HEK293 (cell line): Measurements from ENCODE around the gene LDB1.

ENCODE experiments used
- CTCF ChIA-PET: fragments of 350-600 bp; formaldehyde crosslinking; extraction: SDS; loops from one replicate; lab custom pipeline; 2021; ENCODE audit warnings: antibody characterized with exemption; lab: Yijun Ruan, JAX
- POLR2A ChIA-PET: fragments of 300-600 bp; formaldehyde crosslinking; extraction: SDS; loops from one replicate; lab custom pipeline; 2020; ENCODE audit warnings: antibody characterized with exemption, inconsistent platforms; lab: Yijun Ruan, JAX
- H3K27ac ChIP-seq: fragments of 200-500 bp; sonication (Bioruptor generic); 2 replicates; pipeline ENCODE4 v1.5.1; 2014; ENCODE audit warnings: low read depth, low read length, control low read depth, inconsistent platforms; ENCODE audit errors: extremely low read depth
- H3K36me3 ChIP-seq, 2 experiments: fragments of 200-500 bp in 1 of 2; sonication (Bioruptor generic) in 1 of 2; 1 replicate in 1 of 2; 2 replicates in 1 of 2; pipeline ENCODE4 v1.5.1; 2014 to 2017; ENCODE audit warnings: inconsistent platforms in 2 of 2, low read length in 2 of 2; ENCODE audit not compliant: control insufficient read depth in 2 of 2, insufficient read depth in 1 of 2
- H3K4me1 ChIP-seq: fragments of 200-500 bp; sonication (Bioruptor generic); 2 replicates; pipeline ENCODE4 v1.5.1; 2014; ENCODE audit warnings: mild to moderate bottlenecking, low read length, inconsistent platforms; ENCODE audit not compliant: control insufficient read depth, insufficient read depth
- H3K4me3 ChIP-seq: 2 replicates; pipeline ENCODE4 v1.5.1; 2011; ENCODE audit warnings: low read depth, mild to moderate bottlenecking, control low read depth, low read length, moderate library complexity
- H3K9me3 ChIP-seq: fragments of 200-500 bp; sonication (Bioruptor generic); 2 replicates; pipeline ENCODE4 v1.5.1; 2014; ENCODE audit warnings: low read depth, low read length, inconsistent platforms; ENCODE audit not compliant: control insufficient read depth, insufficient read depth
- GLIS2 ChIP-seq: fragments of 450-650 bp; formaldehyde crosslinking; IDR thresholded peaks from 2 replicates; pipeline ENCODE4 v1.5.1; 2016; ENCODE audit warnings: missing biosample characterization, missing genetic modification characterization
- HIC1 ChIP-seq: fragments of 450-650 bp; formaldehyde crosslinking; IDR thresholded peaks from 2 replicates; pipeline ENCODE4 v1.5.1; 2016; ENCODE audit warnings: missing biosample characterization, missing genetic modification characterization
- PRDM10 ChIP-seq: fragments of 450-650 bp; formaldehyde crosslinking; IDR thresholded peaks from 2 replicates; pipeline ENCODE4 v1.5.1; 2016; ENCODE audit warnings: missing biosample characterization, missing genetic modification characterization
- ZBTB17 ChIP-seq: fragments of 450-650 bp; formaldehyde crosslinking; IDR thresholded peaks from 2 replicates; pipeline ENCODE4 v1.5.1; 2016; ENCODE audit warnings: missing biosample characterization, missing genetic modification characterization
- ZBTB48 ChIP-seq: fragments of 450-650 bp; formaldehyde crosslinking; IDR thresholded peaks from 2 replicates; pipeline ENCODE4 v1.5.1; 2016; ENCODE audit warnings: missing biosample characterization, missing genetic modification characterization
- ZBTB6 ChIP-seq: fragments of 450-650 bp; formaldehyde crosslinking; IDR thresholded peaks from 2 replicates; pipeline ENCODE4 v1.5.1; 2017; ENCODE audit warnings: missing biosample characterization, missing genetic modification characterization
- ZIC2 ChIP-seq: fragments of 450-650 bp; formaldehyde crosslinking; IDR thresholded peaks from 2 replicates; pipeline ENCODE4 v1.5.1; 2016; ENCODE audit warnings: missing biosample characterization, missing genetic modification characterization
- ZNF132 ChIP-seq: fragments of 450-650 bp; formaldehyde crosslinking; IDR thresholded peaks from 2 replicates; pipeline ENCODE4 v1.5.1; 2017; ENCODE audit warnings: missing biosample characterization, missing genetic modification characterization, borderline replicate concordance
- ZNF239 ChIP-seq: fragments of 450-650 bp; formaldehyde crosslinking; IDR thresholded peaks from 2 replicates; pipeline ENCODE4 v1.5.1; 2016; ENCODE audit warnings: missing biosample characterization, missing genetic modification characterization
- ZNF324 ChIP-seq: fragments of 450-650 bp; formaldehyde crosslinking; IDR thresholded peaks from 2 replicates; pipeline ENCODE4 v1.5.1; 2016; ENCODE audit warnings: missing biosample characterization, missing genetic modification characterization
- ZNF391 ChIP-seq: fragments of 450-650 bp; formaldehyde crosslinking; IDR thresholded peaks from 2 replicates; pipeline ENCODE4 v1.5.1; 2016; ENCODE audit warnings: low read depth, missing biosample characterization, missing genetic modification characterization, borderline replicate concordance
- ZNF449 ChIP-seq: fragments of 450-650 bp; formaldehyde crosslinking; IDR thresholded peaks from 2 replicates; pipeline ENCODE4 v1.5.1; 2017; ENCODE audit warnings: missing biosample characterization, mild to moderate bottlenecking, missing genetic modification characterization, moderate library complexity
- ZNF558 ChIP-seq: fragments of 450-650 bp; formaldehyde crosslinking; IDR thresholded peaks from 2 replicates; pipeline ENCODE4 v1.5.1; 2016; ENCODE audit warnings: missing biosample characterization, missing genetic modification characterization

LDB1 gene

GRCh38 chr10:102067091-102067916, 52.9 kb downstream of the LDB1 start:
- TF ChIP-seq ZNF132: no peak
- 0 out of 2 replicates have a peak, but pooled peaks have one; percentile 26 for TF ChIP-seq HIC1 (tag by site-specific recombination)
- no peak for TF ChIP-seq ZNF239 (tag by site-specific recombination)
- TF ChIP-seq ZBTB48 (tag by site-specific recombination): no peak
- TF ChIP-seq ZNF391 (tag by site-specific recombination): no peak
- TF ChIP-seq ZNF558 (tag by site-specific recombination): no peak
- TF ChIP-seq ZBTB6 (tag by site-specific recombination): peak; percentile 43; the same call in 1 of the 2 replicates
- no peak for TF ChIP-seq ZNF324 (tag by site-specific recombination)
- Histone ChIP-seq H3K4me3 (no peak overlapping the region), H3K27ac (0 out of 2 replicates have a peak overlapping the region, but pooled peaks have one; percentile 22), H3K9me3 (no peaks in the 10 kb centered on the region), H3K36me3 (peaks cover 0 to 21% of the 10 kb centered on the region in 2 experiments; a peak in 2 of 3 replicates), H3K4me1 (peaks cover 8% of the 10 kb centered on the region)
- ChIA-PET CTCF (interaction anchor here (0.6 to 3.6 kb wide), 8 partner anchors 8 to 776 kb away, joined by 3 to 16 read pairs (median 4); partner anchors contain the start of gene ARMH3), POLR2A (interaction anchor here (0.6 to 2.6 kb wide), 6 partner anchors 11 to 226 kb away, joined by 3 to 14 read pairs (median 8); partner anchors contain the start of gene ARMH3)

GRCh38 chr10:102066399-102067088, 53.6 kb downstream of the LDB1 start:
- Histone ChIP-seq H3K36me3 (peaks cover 0 to 21% of the 10 kb centered on the region in 2 experiments; a peak in 2 of 3 replicates), H3K4me3 (peak overlapping the region; percentile 76), H3K4me1 (peaks cover 8% of the 10 kb centered on the region), H3K27ac (peak overlapping the region; percentile 94; the same call in 1 of the 2 replicates), H3K9me3 (no peaks in the 10 kb centered on the region)
- CTCF ChIA-PET: interaction anchor here (0.6 to 2.1 kb wide), 7 partner anchors 9 to 775 kb away, joined by 3 to 9 read pairs (median 3); no protein-coding TSS in a partner anchor
- TF ChIP-seq ZIC2 (tag by site-specific recombination) (peak; percentile 39; the same call in 1 of the 2 replicates), ZBTB17 (tag by site-specific recombination) (peak; percentile 79), PRDM10 (tag by site-specific recombination) (no peak), GLIS2 (tag by site-specific recombination) (0 out of 2 replicates have a peak, but pooled peaks have one; percentile 7), ZNF449 (tag by site-specific recombination) (peak; percentile 62)
- POLR2A ChIA-PET: interaction anchor here (0.6 to 2.6 kb wide), 4 partner anchors 11 to 225 kb away, joined by 4 to 14 read pairs (median 8); partner anchors contain the start of gene ARMH3
